Lung (tissue), 12 donors: ENCODE data around the gene CEP131. TPM values are rescaled to one million over a fixed set of nuclear protein-coding genes. Genes with fewer than 3 reads are reported as not detected.

Source experiments
- ATAC-seq: fragments of 200-7000 bp; cut with Tn5 transposase; one replicate; pipeline ENCODE4 v1.9.1; 2020; ENCODE audit warnings: moderate number of reproducible peaks; ENCODE audit not compliant: insufficient read depth, low FRiP score
- DNase-seq, 3 donors: peaks; one replicate each; pipeline ENCODE4 v3.0.0-alpha.2; 2013 to 2017
- H3K27ac ChIP-seq, 2 donors: one replicate each; pipeline ENCODE4 v1.5.1; 2013; ENCODE audit warnings: mild to moderate bottlenecking in 2 of 2, moderate library complexity in 2 of 2, control low read depth in 1 of 2, inconsistent platforms in 1 of 2, low read depth in 1 of 2, low read length in 1 of 2
- H3K27me3 ChIP-seq, 3 donors: one replicate each; pipeline ENCODE4 v1.5.1; 2013; ENCODE audit warnings: low read length in 2 of 3; ENCODE audit not compliant: control insufficient read depth in 3 of 3, insufficient read depth in 3 of 3
- H3K36me3 ChIP-seq, 4 donors: one replicate each; pipeline ENCODE4 v1.5.1; 2013; ENCODE audit warnings: low read length in 4 of 4, mild to moderate bottlenecking in 1 of 4, moderate library complexity in 1 of 4; ENCODE audit not compliant: control insufficient read depth in 4 of 4, insufficient read depth in 4 of 4
- H3K4me1 ChIP-seq, 5 donors: one replicate each; pipeline ENCODE4 v1.5.1; 2013; ENCODE audit warnings: low read length in 5 of 5, mild to moderate bottlenecking in 2 of 5, moderate library complexity in 1 of 5; ENCODE audit not compliant: control insufficient read depth in 5 of 5, insufficient read depth in 5 of 5
- H3K4me3 ChIP-seq: one replicate; pipeline ENCODE4 v1.5.1; 2013; ENCODE audit warnings: mild to moderate bottlenecking, control low read depth, moderate library complexity
- H3K9ac ChIP-seq, 2 donors: one replicate each; pipeline ENCODE4 v1.5.1; 2013; ENCODE audit warnings: low read length in 2 of 2, control low read depth in 1 of 2; ENCODE audit not compliant: insufficient read depth in 1 of 2
- H3K9me3 ChIP-seq, 4 donors: one replicate each; pipeline ENCODE4 v1.5.1; 2013; ENCODE audit warnings: low read length in 3 of 4, mild to moderate bottlenecking in 1 of 4, moderate library complexity in 1 of 4; ENCODE audit not compliant: control insufficient read depth in 4 of 4, insufficient read depth in 3 of 4
- WGBS, 2 donors: extraction: QIAGEN DNeasy Blood & Tissue Kit; methylation state at CpG; one replicate each; pipeline ENCODE4 v1.1.7; 2013; 5-methylcytosine and 5-hydroxymethylcytosine counted together
- polyA plus RNA-seq, 2 donors: library from polyadenylated mRNA; stranded (reverse); fragments of 200-250 nt; gene quantifications; one replicate each; pipeline ENCODE4 v1.2.1, GENCODE V29; 2013
- total RNA-seq, 2 donors: library from RNA; depleted of rRNA in 1 of 2; stranded (reverse); fragments of >200 nt in 1 of 2; gene quantifications; one replicate each; pipeline ENCODE4 v1.2.1, GENCODE V29; 2014 to 2021
- TF ChIP-seq, protein P1 (sequence below): IDR thresholded peaks from 2 replicates; pipeline ENCODE4 v1.5.1; 2012; ENCODE audit warnings: mild to moderate bottlenecking; ENCODE audit errors: control extremely low read depth, extremely low read depth
- donor health status: control.
- donor health status: control.
- donor health status: Bipolar disorder and iron deficiency.
- donor health status: healthy.
- donor health status: DM: yes; HTN: yes; CAD: no.

The CEP131 gene
- total and polyA plus RNA-seq, 4 donors: 7.0 to 14.5 (median 10.9) TPM

DNA sequence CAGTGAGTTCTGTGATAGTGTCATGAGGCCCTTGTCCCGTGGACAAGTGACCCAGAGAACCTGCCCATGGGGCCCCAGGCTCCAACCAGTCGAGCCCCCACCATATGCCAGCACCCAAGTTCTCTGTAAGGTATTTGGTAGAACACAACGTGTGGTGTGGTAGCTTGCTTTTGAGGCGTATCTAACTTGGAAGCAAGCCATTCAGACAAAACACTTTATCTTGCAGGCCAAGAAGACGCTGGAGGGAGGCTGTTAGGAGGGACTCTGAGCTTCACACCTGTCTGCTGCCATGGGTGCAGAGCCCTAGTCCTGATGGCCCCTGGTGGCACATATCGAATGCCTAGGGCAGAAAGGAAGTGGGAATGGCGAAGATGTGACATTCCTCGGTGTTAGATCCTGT is 18.0 kb upstream of the CEP131 start:
- TF ChIP-seq, protein P1, sequence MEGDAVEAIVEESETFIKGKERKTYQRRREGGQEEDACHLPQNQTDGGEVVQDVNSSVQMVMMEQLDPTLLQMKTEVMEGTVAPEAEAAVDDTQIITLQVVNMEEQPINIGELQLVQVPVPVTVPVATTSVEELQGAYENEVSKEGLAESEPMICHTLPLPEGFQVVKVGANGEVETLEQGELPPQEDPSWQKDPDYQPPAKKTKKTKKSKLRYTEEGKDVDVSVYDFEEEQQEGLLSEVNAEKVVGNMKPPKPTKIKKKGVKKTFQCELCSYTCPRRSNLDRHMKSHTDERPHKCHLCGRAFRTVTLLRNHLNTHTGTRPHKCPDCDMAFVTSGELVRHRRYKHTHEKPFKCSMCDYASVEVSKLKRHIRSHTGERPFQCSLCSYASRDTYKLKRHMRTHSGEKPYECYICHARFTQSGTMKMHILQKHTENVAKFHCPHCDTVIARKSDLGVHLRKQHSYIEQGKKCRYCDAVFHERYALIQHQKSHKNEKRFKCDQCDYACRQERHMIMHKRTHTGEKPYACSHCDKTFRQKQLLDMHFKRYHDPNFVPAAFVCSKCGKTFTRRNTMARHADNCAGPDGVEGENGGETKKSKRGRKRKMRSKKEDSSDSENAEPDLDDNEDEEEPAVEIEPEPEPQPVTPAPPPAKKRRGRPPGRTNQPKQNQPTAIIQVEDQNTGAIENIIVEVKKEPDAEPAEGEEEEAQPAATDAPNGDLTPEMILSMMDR: no peak
- no peak overlapping the region for H3K9ac ChIP-seq
- peaks cover 0 to 19% (median 9%) of the 10 kb centered on the region in 5 donors for H3K4me1 ChIP-seq
- DNase-seq: no peak
- H3K27me3 ChIP-seq: no peaks in the 10 kb centered on the region
- no peak for ATAC-seq
- H3K4me3 ChIP-seq: no peak overlapping the region
- no peak overlapping the region for H3K27ac ChIP-seq
- no peaks in the 10 kb centered on the region for H3K9me3 ChIP-seq
- peaks cover 0 to 14% (median 0%) of the 10 kb centered on the region in 4 donors for H3K36me3 ChIP-seq
- 79 to 81% methylated on average over 8 of the region's 8 CpGs for WGBS, 2 donors

DNA sequence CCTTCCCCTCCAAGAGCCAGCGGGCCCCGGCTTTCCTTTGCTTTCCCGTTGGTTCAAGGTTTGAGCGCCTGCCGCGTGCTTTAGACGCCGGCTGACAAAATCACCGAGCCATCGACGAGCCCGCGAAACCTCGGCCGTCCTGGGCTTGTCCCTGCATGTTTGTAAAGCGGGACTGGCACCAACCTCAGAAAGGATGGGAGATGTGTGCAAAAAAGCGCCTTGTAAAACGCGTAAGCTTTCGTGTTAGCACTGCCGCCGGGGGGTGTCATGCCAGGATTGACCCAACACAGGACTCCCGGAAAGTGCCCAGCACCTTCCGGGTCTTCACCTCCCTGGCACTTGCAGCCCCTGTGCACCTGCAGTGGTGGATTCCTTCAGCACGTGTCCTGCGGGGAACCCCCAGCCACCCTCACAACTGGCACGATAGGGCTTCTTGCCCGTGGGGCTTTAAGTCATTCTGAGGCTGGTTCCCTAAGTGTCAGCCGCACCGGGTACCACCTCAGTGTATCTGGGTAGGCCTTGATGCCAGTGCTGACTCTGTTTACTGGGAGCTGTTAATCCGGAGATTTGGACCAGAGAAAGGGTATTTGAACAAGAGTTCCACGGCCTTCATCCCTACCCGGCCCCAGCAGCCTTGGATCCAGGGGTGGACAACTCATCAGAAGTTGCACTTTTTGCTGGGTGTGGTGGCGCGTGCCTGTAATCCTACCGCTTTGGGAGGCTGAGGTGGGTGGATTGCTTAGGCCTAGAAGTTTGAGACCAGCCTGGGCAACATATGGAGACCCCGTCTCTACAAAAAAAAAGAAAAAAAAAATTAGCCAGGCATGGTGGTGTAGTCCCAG is 17.2 kb upstream of the CEP131 start:
- TF ChIP-seq, protein P1: no peak
- Histone ChIP-seq H3K27ac (peak overlapping the region; percentile 75 to 76), H3K9ac (no peak overlapping the region), H3K4me1 (peaks cover 0 to 19% (median 9%) of the 10 kb centered on the region in 5 donors), H3K4me3 (peak overlapping the region; percentile 96), H3K9me3 (no peaks in the 10 kb centered on the region), H3K27me3 (no peaks in the 10 kb centered on the region), H3K36me3 (peaks cover 0 to 17% (median 0%) of the 10 kb centered on the region in 4 donors)
- no peak for ATAC-seq
- WGBS, 2 donors: 18 to 19% methylated on average over 37 of the region's 37 CpGs
- DNase-seq: no peak

DNA sequence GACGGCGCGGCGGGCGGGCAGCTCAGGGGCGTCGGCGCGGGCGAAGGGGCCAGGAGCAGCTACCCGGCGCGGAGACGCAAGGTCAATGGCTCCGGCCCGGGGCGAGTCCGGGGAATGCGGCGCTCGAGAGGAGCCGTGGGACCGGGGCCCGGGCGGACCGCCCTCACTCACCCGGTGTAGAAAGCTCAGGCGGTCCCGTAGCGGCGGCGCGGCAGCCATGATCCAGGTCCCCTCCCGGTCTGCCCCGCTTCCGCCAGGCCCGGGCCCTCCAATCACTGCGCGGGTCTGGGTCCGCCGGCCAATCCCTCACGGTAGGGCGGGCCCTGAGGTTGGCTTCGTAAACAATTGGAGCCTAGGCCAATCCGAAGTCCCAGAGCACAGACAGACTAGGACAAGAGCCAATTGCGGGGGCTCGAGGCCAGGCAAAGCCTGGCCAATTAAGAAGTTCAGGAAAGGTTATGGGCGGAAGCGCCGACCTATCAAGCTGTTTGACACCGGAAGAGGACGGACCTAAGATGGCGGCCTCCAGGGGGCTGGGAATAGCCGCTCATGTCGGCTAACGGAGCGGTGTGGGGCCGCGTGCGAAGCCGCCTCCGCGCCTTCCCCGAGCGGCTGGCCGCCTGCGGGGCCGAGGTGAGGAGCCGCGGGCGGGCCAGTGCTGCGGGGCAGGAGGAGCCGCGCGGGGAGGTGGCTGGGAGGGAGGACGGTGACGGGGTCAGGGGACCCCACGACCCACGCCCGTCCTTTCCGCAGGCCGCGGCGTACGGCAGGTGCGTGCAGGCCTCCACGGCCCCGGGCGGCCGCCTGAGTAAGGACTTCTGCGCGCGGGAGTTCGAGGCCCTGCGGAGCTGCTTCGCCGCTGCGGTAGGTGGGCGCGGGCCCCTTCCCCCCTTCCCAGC is 16.3 kb upstream of the CEP131 start, which contains the start of the genes NDUFAF8 and TEPSIN:
TSS of gene NDUFAF8 (plus strand) at position 504 of the 899 bp plus-strand sequence. CDS start at position 550, 46 bp downstream.
TSS of gene TEPSIN (minus strand) at position 241 of the 899 bp plus-strand sequence. CDS start at position 219, 22 bp downstream.
- H3K9me3 ChIP-seq: no peaks in the 10 kb centered on the region
- H3K27ac ChIP-seq: peak within 1 kb of the TSS; percentile 75 to 76
- ATAC-seq (peak; percentile 97), DNase-seq (peak; percentile 99 to 100 (median 100))
- TF ChIP-seq, protein P1: no peak
- no peaks in the 10 kb centered on the region for H3K27me3 ChIP-seq
- peaks cover 0 to 19% (median 9%) of the 10 kb centered on the region in 5 donors for H3K4me1 ChIP-seq
- peak within 1 kb of the TSS in 1 of 2 donors; percentile 16 for H3K9ac ChIP-seq
- H3K4me3 ChIP-seq: peak within 1 kb of the TSS; percentile 96
- peaks cover 0 to 19% (median 0%) of the 10 kb centered on the region in 4 donors for H3K36me3 ChIP-seq
- 0% methylated on average over 70 to 100 of the region's 100 CpGs for WGBS, 2 donors
